ENCODE data around the gene JAK1.
"Not testable (repeated sequence)": the region's sequence is repeated elsewhere in the genome, so short reads cannot be mapped to it uniquely, and the experiment has no call there.

Gene JAK1

GRCh38 chr1:64966158-64966971 lies at the start of gene JAK1:
JAK1 (minus strand) TSS chr1:64966549; CDS start chr1:64886264, 80,285 bp downstream.
- peak; percentile 83 for DNase-seq

- no peak for DNase-seq
These were observed 48.0 kb upstream of the JAK1 start for GRCh38 chr1:65014321-65014720.

GRCh38 chr1:65011983-65012382 lies 45.6 kb upstream of the JAK1 start:
- DNase-seq, result no peak

GRCh38 chr1:65009724-65010420 lies 43.5 kb upstream of the JAK1 start:
- DNase-seq, result no peak

- DNase-seq, result no peak
These were observed 42.8 kb upstream of the JAK1 start for GRCh38 chr1:65009176-65009575.

- DNase-seq, result no peak
These were observed 40.5 kb upstream of the JAK1 start for GRCh38 chr1:65006806-65007205.

GRCh38 chr1:65003316-65003664 lies 36.9 kb upstream of the JAK1 start:
- no peak for DNase-seq

GRCh38 chr1:65002508-65003315 lies 36.4 kb upstream of the JAK1 start:
- DNase-seq, result peak; percentile 73

- DNase-seq, result no peak
These were observed 35.8 kb upstream of the JAK1 start for GRCh38 chr1:65002156-65002507.

GRCh38 chr1:65001231-65001792 lies 35.0 kb upstream of the JAK1 start:
- DNase-seq, result peak; percentile 67

- DNase-seq, result not testable (repeated sequence)
These were observed 32.1 kb upstream of the JAK1 start for GRCh38 chr1:64998425-64998948.

GRCh38 chr1:64996541-64997257 lies 30.4 kb upstream of the JAK1 start:
- no peak for DNase-seq

- DNase-seq, result no peak
These were observed 29.0 kb upstream of the JAK1 start for GRCh38 chr1:64995316-64995715.

GRCh38 chr1:64986903-64987871 lies 20.8 kb upstream of the JAK1 start:
- no peak for DNase-seq

- DNase-seq, result no peak
These were observed 18.4 kb upstream of the JAK1 start for GRCh38 chr1:64984737-64985136.

GRCh38 chr1:64984106-64984505 lies 17.8 kb upstream of the JAK1 start:
- DNase-seq, result no peak

GRCh38 chr1:64983110-64983509 lies 16.8 kb upstream of the JAK1 start:
- peak; percentile 52 for DNase-seq

GRCh38 chr1:64981601-64982533 lies 15.5 kb upstream of the JAK1 start:
- no peak for DNase-seq

GRCh38 chr1:64980745-64981600 lies 14.6 kb upstream of the JAK1 start:
- DNase-seq, result no peak

Measured in fibroblast of upper back skin (primary cell).